Astrocyte of the cerebellum (primary cell): ENCODE data around the gene C7.

Source experiments
- DNase-seq: peaks from one replicate; pipeline ENCODE4 v3.0.0-alpha.2; 2011; ENCODE audit warnings: low read depth
- H3K4me3 ChIP-seq: 2 replicates; pipeline ENCODE4 v1.5.1; 2011; ENCODE audit warnings: mild to moderate bottlenecking, low read depth, low read length, moderate library complexity
- CTCF ChIP-seq: IDR thresholded peaks from 2 replicates; pipeline ENCODE4 v1.5.1; 2012; ENCODE audit warnings: low read length, low read depth, moderate library complexity, mild to moderate bottlenecking; ENCODE audit errors: missing control alignments
- in situ Hi-C: cut with HindIII; loops from 2 replicates; pipeline ENCODE4 v1.10.0; 2017; ENCODE audit warnings: low sequenced_read_pairs

The C7 gene

GRCh38 chr5:40955313-40955712 lies 46.0 kb downstream of the C7 start:
- no peak for TF ChIP-seq CTCF
- no peak overlapping the region for H3K4me3 ChIP-seq
- no peak for DNase-seq
- in situ Hi-C loops: no loop called here

GRCh38 chr5:40957048-40957447 lies 47.8 kb downstream of the C7 start:
- DNase-seq: no peak
- no peak overlapping the region for H3K4me3 ChIP-seq
- no peak for TF ChIP-seq CTCF
- in situ Hi-C loops: no loop called here

GRCh38 chr5:40958811-40959210 lies 49.5 kb downstream of the C7 start:
- in situ Hi-C loops: no loop called here
- no peak for DNase-seq
- TF ChIP-seq CTCF: no peak
- no peak overlapping the region for H3K4me3 ChIP-seq

GRCh38 chr5:40960037-40960436 lies 50.7 kb downstream of the C7 start:
- DNase-seq: no peak
- in situ Hi-C loops: no loop called here

GRCh38 chr5:40962207-40962955 lies 53.1 kb downstream of the C7 start:
- in situ Hi-C loops: no loop called here
- no peak overlapping the region for H3K4me3 ChIP-seq
- no peak for TF ChIP-seq CTCF

More at GRCh38 chr5:40960037-40960436, 50.7 kb downstream of the C7 start:
- H3K4me3 ChIP-seq: no peak overlapping the region
- TF ChIP-seq CTCF: no peak

GRCh38 chr5:40972434-40972833 lies 63.1 kb downstream of the C7 start:
- DNase-seq: no peak
- in situ Hi-C loops: no loop called here
- no peak overlapping the region for H3K4me3 ChIP-seq
- no peak for TF ChIP-seq CTCF

More at GRCh38 chr5:40962207-40962955, 53.1 kb downstream of the C7 start:
- no peak for DNase-seq
